GM12801 (cell line): ENCODE measurements around the gene CHN2.

Experiments used
- TF ChIP-seq, protein P1 (sequence below): IDR thresholded peaks from one replicate; pipeline ENCODE4 v1.5.1; 2011; ENCODE audit warnings: control low read depth; ENCODE audit not compliant: insufficient read length; ENCODE audit errors: extremely low read depth

CHN2 gene

DNA sequence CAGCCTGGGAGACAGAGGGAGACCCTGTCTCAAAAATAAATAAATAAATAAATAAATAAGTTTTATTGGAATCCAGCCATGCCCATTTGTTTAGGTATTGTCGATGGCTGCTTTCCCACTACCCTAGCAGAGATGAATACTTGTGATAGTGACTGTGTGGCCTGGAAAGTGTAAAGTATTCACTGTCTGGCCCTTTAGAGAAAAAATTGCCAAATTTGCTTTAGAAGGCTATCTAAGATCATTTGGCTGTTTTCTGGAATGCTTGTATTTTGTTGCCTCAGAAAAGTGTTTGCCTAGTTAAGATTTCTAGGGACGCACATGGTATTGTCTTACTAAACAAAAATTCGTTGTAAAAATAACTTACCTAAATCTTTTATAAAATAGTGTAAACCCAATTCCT is 35.4 kb downstream of the CHN2 start:
- TF ChIP-seq, protein P1, sequence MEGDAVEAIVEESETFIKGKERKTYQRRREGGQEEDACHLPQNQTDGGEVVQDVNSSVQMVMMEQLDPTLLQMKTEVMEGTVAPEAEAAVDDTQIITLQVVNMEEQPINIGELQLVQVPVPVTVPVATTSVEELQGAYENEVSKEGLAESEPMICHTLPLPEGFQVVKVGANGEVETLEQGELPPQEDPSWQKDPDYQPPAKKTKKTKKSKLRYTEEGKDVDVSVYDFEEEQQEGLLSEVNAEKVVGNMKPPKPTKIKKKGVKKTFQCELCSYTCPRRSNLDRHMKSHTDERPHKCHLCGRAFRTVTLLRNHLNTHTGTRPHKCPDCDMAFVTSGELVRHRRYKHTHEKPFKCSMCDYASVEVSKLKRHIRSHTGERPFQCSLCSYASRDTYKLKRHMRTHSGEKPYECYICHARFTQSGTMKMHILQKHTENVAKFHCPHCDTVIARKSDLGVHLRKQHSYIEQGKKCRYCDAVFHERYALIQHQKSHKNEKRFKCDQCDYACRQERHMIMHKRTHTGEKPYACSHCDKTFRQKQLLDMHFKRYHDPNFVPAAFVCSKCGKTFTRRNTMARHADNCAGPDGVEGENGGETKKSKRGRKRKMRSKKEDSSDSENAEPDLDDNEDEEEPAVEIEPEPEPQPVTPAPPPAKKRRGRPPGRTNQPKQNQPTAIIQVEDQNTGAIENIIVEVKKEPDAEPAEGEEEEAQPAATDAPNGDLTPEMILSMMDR, result no peak

DNA sequence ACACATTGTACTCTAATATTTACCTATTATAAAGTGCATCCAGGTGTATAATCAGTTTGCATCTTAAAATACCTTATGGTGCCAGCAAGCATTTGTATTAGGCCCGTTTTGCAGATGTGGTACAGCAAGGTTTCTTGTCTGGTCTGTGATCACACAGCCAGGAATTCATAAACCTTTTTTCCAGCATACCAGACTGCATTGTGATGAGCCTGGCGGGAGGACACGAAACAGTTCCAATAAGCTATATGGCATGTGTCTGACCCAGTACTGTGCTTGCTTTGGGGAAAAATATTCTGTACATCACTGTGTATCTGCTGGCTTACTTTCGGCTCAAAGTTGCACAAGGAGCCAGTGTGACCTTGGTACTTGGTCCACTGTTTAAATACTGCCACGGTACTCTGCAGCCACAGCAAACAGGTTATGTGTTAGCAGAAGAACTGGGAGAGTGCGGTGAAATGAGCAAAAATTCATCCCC is 36.3 kb downstream of the CHN2 start:
- TF ChIP-seq, protein P1, result no peak

DNA sequence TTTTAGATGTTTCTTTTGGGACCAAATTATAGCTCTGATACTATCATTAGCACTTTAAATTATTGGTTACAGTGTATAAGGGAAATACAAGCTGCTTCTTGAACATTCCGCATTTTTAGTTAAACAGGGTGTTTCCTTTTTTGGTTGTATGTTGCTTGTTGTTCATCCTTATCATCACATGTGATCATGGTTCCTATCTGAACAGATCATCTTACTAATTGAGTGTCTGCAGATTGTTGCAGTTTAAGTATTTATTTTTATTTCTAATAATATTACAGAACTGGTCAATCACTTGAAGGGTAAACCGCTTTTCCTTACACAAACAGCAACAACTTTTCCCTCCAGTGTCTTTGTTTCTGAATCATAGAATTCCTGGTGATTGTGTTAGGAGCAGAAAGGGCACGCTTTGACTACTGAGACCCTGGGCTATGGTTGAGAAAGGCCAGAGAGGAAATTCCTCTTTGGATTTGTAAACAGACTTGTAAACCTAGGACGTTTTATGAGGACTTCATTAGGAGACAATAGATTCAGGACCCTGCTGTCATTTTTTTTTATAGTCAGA is 37.2 kb downstream of the CHN2 start:
- TF ChIP-seq, protein P1, result no peak

DNA sequence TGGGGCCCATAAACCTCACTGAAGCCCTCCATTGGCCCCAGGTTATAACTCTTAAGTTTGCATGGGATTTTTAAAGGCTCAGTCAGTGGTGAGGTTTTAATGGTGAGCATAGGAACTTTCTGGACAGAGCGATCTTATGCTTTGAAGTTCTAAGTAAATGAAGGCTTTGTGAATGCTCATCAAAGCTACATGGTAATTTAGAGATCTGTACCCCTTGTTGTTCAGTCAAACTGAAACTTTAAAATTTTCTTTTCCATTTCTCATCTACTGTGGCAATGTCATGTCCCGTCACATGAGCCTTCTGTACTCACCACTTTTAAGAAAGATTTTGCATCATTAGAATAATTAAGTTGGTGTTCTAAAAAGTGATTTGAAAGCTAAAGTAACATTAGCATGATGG is 39.9 kb downstream of the CHN2 start:
- TF ChIP-seq, protein P1, result no peak

DNA sequence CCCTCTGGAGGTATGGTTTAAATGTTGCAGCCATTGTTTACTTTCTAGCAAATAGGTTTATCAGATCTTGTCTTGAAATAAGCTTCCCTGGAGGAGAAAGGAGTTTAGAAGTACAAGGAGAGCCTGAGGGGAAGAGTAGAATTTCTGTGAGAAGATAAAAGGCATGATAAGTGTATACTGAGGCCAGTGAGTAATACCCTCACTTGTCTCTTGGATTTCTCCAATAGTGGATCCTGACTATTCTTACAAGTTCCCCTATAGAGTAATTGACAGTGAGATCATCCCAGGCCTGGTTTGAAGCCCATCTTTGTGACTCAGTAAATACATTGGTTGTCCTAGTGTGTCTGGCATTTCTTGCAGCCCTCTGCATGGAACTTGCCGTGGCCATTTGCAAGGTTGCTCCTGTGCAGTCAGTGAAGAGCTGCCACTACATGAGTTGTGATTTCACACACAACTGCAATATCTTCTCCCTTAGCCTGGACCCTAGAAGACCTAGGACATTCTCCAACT is 41.6 kb downstream of the CHN2 start:
- TF ChIP-seq, protein P1, result no peak

DNA sequence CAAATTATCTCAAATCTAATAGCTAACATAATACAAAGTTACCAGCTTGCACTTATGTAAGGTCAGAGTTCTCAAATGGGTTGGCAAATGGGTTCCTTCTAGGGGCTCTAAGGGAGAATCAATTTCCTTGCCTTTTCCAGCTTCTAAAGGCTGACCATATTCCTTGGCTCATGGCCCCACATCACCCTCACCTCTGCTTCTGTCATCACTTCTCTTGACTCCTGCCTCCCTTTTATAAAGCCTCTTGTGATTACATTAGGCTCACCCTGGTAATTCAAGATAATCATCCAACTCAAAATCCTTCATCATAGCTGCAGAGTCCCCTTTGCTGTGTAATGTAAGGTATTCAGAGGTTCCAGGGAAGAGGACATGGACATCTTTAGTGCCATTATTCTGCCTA is 42.1 kb downstream of the CHN2 start:
- TF ChIP-seq, protein P1, result no peak

DNA sequence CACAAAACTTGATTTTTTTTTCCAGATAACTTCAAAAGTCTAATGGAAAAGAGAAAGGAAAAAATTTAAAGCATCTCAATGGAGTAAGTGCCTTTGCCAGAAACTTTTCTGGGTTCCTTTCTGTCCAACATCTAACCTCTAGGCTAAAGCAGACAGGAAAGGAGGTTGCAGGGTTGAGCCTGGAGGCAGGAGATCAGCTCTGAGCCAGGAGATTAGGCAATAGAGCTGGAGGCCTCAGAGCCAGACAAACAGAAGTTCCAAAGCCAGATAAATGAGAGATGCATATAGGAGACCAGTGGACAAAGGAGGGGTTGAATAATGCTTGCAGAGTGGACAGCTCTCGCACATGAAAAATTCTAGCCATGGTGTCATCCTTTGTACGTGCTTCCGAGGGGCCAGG is 42.9 kb downstream of the CHN2 start:
- TF ChIP-seq, protein P1, result no peak
